H1 (cell line): Measurements from ENCODE around the gene SLCO2A1. TPM values are rescaled to one million over a fixed set of nuclear protein-coding genes. Genes with fewer than 3 reads are reported as not detected.

Experiments
- CHD2 ChIP-seq: IDR thresholded peaks from 2 replicates; pipeline ENCODE4 v1.6.1; 2012; ENCODE audit warnings: low read length, improper control_type of control experiment
- CHD7 ChIP-seq: fragments of 300-600 bp; sonication (generic); IDR thresholded peaks from 2 replicates; pipeline ENCODE4 v1.7.1; 2012; ENCODE audit warnings: low read length, moderate library complexity, mild to moderate bottlenecking, inconsistent platforms; ENCODE audit not compliant: insufficient replicate concordance
- JUND ChIP-seq: IDR thresholded peaks from 2 replicates; pipeline ENCODE4 v1.6.1; 2011; ENCODE audit warnings: mild to moderate bottlenecking, improper control_type of control experiment, low read length
- polyA plus RNA-seq, 7 experiments: library from polyadenylated mRNA; depleted of rRNA in 3 of 7; stranded (reverse) in 5 of 7; unstranded in 2 of 7; fragments of >200 nt in 5 of 7; fragments of 200-250 nt in 2 of 7; gene quantifications; 1 replicate in 5 of 7; 2 replicates in 1 of 7; 4 replicates in 1 of 7; pipeline versions ENCODE4 v1.2.1 to v1.2.3, GENCODE V29; 2011 to 2013; ENCODE audit warnings: missing spikeins in 2 of 7, mixed read lengths in 2 of 7
- total RNA-seq: library from RNA; stranded (reverse); fragmentation: NEBNext Ultra II Directional; extraction: Animal tissue kit (Norgen Biotek cat#: 25700); gene quantifications from 2 replicates; pipeline ENCODE4 v1.2.1, GENCODE V29; 2021

The SLCO2A1 gene
- total and polyA plus RNA-seq, 2 of the 8 experiments (the other 6 are each of a cell fraction or from before 2014, with no cell fraction given) = 1.1 to 2.3 TPM

- TF ChIP-seq CHD7 = no peak
- no peak for TF ChIP-seq CHD2
- no peak for TF ChIP-seq JUND
Observed at GRCh38 chr3:134048278-134048996, 18.7 kb upstream of the SLCO2A1 start (continued).
